ENCODE measurements around the gene UNCX.

GRCh38 chr7:1251796-1252539 is 19.3 kb downstream of the UNCX start:
- TF ChIP-seq CTCF (conservative IDR thresholded peaks at IDR 0.05; ENCODE audit: low read depth, low read length) (no peak), EZH2 (IDR thresholded peaks at IDR 0.05; ENCODE audit: borderline replicate concordance, low read depth, low read length, poor library complexity, severe bottlenecking) (no peak)
